WI38 (cell line): ENCODE results near the gene SCIMP.
A peak's percentile ranks its signal among the peaks of the same experiment; 100 is the strongest.
"Not testable (repeated sequence)": the region's sequence is repeated elsewhere in the genome, so short reads cannot be mapped to it uniquely, and the experiment has no call there.

Source experiments
- H3K4me3 ChIP-seq: 2 replicates; pipeline ENCODE4 v1.5.1; 2011; ENCODE audit warnings: low read depth, mild to moderate bottlenecking, control low read depth, low read length
- CTCF ChIP-seq: IDR thresholded peaks from 2 replicates; pipeline ENCODE4 v1.5.1; 2012; ENCODE audit warnings: low read depth, mild to moderate bottlenecking, control low read depth, low read length

The SCIMP gene

GRCh38 chr17:5249615-5250014 is 15.0 kb upstream of the SCIMP start:
- no peak overlapping the region for H3K4me3 ChIP-seq
- TF ChIP-seq CTCF, result peak; percentile 46

- no peak for TF ChIP-seq CTCF
- no peak overlapping the region for H3K4me3 ChIP-seq
Measured at GRCh38 chr17:5248821-5249479, 14.3 kb upstream of the SCIMP start.

GRCh38 chr17:5247621-5248020 is 13.0 kb upstream of the SCIMP start:
- no peak overlapping the region for H3K4me3 ChIP-seq
- TF ChIP-seq CTCF, result no peak

GRCh38 chr17:5241861-5242671 is 7.4 kb upstream of the SCIMP start:
- H3K4me3 ChIP-seq, result no peak overlapping the region
- no peak for TF ChIP-seq CTCF

GRCh38 chr17:5239769-5240168 is 5.1 kb upstream of the SCIMP start:
- H3K4me3 ChIP-seq, result not testable (repeated sequence)

- TF ChIP-seq CTCF, result no peak
- H3K4me3 ChIP-seq, result no peak overlapping the region
Measured at GRCh38 chr17:5238333-5238732, 3.7 kb upstream of the SCIMP start.

GRCh38 chr17:5237541-5238016 is 2.9 kb upstream of the SCIMP start:
- no peak overlapping the region for H3K4me3 ChIP-seq
- TF ChIP-seq CTCF, result peak; percentile 53
